Medulla oblongata (tissue), 1 donor: ENCODE measurements around the gene LSM10.
A peak's percentile ranks its signal among the peaks of the same experiment; 100 is the strongest.

Experiments used
- DNase-seq: peaks from one replicate; pipeline ENCODE4 v3.0.0-alpha.2; 2015; ENCODE audit errors: extremely low spot score

LSM10 gene

DNA sequence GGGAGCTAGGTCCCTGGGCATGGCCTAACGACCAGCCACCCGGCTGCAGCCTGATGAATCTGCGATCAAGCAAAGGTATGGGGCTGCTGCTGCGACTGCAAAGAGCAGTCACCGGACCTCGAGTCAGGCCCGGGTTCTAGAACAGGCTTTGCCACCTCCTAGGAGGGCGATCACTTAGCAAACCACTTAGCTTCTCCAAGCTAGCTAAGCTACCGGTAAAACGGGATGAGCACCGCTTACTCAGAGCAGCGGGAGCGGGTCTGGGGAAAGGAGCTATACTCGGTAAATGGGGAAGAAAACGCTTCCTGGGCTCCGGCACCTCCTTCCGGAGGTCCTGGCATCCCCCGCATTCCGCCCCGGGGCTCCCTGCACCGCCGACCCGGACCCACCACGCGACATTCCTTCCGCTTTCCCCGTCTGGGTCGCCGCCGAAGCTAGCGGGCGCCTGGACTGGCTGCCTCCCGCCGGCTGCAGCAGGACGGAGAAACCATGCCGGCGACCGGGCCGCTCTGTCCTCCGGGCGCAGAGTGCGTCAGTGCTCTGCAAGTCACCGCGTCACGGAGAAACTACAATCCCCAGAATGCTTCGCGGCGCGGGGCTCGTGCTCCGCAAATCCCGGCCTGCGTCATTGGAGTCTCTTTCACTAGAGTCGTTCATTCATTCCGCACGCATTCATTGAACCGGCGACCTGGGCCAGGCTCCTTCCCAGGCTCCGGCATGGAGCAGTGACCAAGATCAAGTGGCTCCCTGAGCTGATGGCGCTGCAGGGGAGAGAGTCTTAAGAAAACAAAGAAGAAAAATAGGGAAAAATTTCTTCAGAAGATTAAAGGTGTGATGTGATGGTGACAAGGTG is at the start of gene LSM10:
LSM10 (minus strand) TSS at position 531 of the 853 bp plus-strand sequence. CDS start 3,779 bp downstream, outside the sequence.
- peak; percentile 98 for DNase-seq

DNA sequence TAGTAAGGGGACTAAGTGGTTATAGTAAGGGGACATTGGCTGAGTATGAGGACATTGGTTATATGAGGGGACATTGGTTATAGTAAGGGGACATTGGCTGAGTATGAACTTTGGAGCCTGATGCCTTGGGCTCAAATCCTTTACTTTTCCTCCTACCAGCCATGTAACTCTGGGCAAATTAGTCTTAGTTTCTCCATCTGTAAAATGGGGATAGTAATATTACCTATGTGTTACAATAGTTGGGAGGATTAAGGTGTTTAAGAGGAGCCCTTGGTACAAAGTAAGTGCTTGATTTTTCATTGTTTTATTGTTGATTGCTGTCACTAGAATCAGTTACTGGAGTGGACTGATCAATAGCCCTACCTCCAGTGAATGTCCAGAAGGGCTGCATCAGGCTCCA is 49.7 kb upstream of the LSM10 start:
- DNase-seq: no peak

DNA sequence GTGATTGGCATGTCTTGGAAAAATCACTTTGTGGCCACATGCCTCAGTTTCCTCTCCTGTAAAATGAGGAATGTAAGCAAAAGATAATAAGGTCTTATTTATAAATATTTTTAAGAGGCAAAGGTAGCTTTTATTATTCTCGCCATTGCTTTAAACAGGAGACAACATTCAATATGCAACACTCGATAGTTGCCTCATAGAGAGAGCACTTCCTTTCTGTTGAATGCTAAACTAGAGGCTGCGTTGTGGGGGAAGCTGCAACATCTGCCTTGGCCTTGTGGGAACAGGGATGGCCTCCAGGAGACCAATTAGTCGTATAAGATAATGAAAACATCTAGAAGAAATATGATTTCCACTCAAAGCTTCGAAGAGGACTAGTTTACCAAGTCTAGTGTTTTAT is 49.0 kb upstream of the LSM10 start:
- DNase-seq: no peak

DNA sequence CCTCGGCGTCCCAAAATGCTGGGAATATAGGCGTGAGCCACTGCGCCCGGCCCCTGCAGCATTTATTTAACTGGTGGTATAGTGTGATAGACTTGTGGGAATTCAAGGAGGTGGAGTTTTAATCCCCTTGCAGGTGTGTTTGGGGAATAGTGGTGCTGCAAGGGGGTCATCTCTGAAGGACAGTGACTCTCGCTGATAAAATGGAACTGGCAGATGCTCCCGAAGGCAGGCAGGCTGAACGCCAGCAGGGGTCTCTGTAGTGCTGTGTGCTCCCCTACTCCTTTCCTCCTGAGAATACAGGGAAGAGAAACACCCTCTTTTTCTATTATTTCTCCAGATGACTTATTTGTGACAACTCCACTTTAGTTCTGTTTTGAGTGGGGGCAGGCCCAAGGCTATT is 48.6 kb upstream of the LSM10 start:
- DNase-seq: peak; percentile 41

DNA sequence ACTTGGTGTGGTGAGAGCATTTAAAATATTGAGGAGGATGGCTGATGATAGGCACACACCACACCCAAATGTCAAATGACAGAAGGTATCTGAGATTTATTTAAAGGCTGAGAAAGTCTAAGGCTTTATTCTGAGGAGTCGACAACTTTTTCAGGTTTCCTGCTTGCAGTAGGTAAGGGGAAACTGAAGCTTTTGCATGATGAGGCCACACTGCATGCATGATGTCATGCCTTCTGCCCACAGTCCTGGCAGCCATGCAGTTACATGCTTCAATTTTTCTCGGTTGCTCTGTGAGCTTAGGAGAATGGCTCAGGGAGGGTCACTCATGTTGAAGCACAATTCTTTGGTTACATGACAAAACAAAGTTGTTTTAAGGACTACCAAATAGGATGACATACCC is 45.6 kb upstream of the LSM10 start:
- DNase-seq: no peak

DNA sequence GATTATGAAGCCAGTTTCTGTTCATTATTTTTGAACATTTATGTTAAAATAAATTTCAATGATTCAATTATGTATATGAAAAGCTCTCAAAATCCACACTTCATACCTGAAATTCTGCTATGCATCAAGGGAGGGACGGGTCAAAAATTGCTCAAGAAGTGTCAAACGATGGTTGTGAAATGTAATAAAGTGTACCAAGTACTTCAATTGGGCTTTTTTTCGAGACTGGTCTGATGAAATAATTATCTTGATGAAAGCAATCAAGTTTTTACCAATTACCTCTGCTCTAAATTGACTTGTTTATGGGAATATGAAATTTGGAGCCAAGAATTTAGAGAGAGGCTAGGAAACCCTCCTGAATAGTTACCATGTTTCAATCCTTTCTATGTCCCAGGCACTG is 44.6 kb upstream of the LSM10 start:
- DNase-seq: no peak

DNA sequence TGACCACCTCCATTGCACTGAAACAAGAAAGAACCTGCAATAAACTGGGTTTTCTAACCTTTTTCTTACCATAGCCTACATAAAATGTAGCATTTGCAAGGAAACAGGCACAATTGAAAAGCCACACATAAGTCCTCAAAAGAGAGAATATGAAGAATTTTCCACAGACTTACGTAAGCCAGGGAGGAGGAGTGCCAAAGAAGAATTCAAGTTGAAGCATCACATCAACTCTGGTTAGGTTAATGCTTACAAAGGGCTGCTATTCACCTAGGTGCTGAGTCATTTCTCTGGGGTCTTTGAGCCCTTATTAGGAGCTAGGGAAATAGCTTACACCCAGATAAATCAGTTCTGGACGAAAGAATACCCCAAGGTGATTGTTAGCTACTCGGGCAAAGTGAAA is 42.9 kb upstream of the LSM10 start:
- no peak for DNase-seq

DNA sequence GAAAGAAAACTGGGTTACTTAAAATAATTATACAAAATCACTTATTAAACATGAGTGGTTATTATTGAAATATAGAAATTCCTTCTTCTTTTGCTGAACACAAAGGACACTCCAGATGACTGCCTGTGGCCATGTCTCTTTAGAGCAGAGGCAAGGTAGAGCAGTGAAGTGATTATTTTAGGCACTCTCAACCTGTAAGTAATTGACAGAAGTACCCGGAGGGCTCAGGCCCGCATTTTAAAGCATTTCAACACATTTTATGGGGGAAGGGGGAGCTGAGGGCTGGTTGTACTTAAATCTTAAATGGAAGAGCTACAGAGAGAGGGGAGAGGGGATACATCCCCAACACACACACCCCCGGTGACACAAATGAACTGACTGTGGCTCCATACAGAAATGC is 42.3 kb upstream of the LSM10 start:
- no peak for DNase-seq

DNA sequence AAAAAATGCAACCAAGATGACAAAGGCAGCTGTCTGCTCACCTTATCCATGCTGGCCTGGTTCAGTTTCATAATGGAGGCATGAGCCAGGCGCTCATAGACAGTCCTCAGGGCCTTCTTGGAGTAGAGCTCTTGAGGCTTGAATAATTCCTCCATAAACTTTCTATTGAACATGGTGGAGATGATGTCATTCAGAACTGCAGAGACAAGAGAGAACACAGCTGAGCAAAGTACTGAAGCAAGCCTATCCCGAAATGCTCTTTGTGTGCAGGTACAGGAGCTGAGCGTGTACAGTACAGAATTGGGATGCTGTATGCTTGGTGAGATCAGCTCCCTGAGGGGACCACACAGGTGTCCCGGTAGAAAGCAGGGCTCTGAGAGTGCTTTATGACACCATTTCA is 41.0 kb upstream of the LSM10 start:
- no peak for DNase-seq

DNA sequence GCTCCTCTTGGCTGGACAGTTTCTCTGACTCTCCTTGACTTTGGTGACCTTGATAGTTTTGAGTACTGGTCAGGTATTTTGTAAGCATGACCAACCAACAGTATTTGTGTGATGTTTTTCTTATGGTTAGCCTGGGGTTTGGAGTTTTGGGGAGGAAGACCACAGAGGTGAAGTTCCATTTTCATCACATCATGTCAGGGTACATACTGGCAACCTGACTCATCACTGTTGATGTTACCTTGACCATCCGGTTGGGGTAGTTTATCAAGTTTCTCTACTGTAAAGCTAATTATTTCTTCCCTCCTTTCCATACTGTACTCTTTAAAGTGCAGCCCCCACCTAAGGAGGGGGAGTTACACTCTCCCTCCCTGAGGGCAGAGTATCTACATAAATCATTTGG is 39.1 kb upstream of the LSM10 start:
- DNase-seq: no peak

DNA sequence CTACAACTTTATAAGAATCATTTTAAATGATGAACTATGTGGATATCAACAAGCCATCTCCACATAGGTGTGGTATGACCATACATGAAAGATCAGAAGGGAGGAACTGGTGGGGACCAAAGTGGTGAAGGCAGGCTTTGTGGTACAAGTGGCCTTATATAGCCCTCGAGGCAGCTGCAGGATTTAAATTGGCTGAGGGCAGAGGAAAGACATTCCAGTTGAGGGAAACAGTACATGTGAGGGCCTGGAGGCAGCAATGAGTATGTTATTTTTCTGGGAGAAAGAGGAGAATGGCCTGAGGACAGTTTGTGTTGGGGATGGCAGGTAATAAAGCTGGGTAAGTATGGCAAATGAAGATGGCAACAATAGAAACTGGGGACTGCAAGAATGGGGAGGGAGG is 35.4 kb upstream of the LSM10 start:
- DNase-seq: no peak

DNA sequence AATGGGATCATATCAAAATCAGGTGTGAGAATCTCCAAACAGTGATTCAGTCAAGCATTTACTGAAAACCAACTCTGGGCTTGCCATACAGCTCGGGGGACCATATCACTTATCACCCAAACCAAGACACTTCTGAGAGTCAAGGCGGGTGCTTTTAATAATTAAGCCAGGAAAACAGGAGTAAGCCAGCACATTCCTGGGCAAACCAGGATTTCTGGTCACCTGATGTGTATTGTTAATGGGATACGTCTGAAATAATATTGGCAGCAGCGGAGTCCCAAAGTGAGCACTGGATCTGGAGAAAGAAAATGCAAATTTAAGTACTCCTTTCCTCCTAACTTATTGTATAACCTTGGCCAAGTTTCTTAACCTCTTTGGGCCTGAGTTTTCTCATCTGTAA is 34.9 kb upstream of the LSM10 start:
- DNase-seq: no peak

DNA sequence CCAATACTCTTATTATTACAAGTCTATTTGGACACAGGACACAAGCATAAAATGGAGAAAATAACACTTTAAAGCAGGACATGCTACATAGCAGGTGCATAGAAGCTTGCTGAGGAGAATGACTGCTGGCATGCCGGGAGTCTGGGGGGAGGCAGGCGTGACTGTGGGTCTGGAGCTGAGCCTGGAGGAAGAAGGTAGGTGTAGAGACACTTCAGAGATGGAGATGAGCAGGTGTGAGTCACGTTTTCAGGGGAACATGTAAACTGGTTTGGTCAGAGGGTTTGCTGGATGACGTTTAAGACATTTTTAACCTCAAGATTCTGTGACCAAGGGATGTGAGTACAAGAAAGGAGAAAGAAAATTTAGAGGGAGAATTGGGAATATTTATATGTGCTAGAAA is 28.1 kb upstream of the LSM10 start:
- DNase-seq: no peak

DNA sequence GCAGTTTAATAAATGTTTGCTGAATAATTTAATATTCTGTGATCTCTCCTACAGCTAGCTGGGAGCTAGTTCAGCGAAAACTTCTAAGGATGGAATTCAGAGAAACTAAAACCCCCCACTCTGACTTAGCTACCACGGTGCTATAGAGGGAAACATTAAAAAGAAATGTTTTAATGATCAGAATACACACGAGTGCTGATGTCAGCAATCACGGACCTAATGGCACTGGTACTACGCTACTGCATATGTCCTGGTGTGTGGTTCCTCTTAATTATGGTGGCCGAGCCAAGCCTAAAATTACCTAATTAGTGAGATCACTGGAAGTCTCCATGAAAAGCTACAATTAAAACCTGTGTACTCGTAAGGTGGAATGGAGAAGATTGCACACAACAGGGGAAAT is 23.9 kb upstream of the LSM10 start:
- DNase-seq: no peak

DNA sequence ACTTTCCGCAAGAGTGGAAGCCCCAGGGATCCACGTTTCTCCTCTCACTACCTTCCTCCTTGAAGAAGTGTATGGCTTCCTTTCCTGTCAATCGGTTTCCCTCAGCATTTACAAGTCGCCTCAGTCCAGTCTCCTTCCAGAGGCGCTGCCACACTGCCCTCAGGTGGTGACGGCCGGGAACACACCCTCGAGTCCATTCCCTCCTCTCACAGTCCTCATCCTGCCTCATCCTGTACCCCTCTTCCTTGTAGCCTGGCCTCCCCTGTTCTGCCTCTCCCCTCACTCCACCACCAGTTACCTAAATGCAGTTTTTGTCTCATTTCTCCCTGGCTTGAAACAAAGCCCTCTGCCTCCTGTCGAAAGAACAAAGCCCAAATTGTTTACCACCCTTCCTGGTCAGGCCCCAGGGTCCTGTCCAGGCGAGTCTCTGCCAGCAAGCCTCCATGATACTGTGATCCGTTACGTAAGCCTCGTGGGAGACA is 23.2 kb upstream of the LSM10 start:
- peak; percentile 93 for DNase-seq

DNA sequence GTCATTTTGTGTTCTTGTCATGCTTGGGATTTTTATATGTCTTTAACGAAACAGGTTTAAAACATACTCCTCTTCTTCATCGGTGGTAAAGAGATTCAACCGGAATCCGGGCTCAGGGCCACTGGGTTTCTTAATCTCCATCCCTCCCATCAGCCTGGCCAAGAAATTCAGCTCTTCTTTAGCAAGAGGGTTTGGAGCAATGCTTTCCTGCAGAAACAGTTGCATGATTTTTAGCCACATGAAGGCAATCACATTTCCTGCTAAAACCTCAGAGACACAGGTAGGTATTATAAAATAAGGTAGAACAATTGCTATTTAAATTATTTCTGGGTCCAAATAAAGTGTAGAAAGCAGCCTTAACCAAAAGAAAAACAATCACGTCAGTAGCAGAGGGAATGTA is 22.7 kb upstream of the LSM10 start:
- no peak for DNase-seq

DNA sequence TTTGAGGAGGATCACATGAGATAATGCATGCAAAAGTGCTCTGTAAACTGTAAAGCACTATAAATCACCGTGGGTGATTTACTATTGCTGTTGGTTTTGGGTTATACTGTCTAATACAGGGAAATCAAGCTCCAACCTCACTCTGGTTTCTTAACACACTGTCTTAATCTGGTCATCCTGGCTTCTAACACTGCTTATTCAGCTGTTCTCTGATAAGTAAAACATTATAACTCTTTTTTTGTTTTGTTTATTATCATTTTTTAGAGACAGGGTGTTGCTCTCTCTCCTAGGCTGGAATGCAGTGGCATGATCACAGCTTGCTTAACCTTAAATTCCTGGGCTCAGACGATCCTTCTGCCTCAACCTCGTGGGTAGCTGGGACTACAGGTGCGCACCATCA is 21.9 kb upstream of the LSM10 start:
- no peak for DNase-seq

DNA sequence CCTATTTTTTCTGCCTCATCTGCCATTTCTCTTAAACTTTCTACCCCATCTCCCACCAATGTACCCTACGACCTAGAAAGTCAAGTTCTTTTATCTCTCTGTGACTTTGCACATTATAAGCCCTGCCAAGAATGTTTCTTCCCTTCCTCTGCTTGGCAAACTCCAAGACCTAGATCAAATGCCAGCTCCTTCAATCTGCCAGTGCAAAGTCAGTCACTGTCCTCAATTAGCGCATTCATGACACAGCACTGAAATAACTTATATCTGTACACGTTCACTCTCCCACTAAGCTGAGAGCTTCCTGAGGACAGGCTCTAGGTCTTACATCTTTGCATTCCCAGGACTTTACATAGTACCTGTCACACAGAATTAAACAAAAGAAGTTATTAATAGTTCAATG is 21.4 kb upstream of the LSM10 start:
- no peak for DNase-seq

DNA sequence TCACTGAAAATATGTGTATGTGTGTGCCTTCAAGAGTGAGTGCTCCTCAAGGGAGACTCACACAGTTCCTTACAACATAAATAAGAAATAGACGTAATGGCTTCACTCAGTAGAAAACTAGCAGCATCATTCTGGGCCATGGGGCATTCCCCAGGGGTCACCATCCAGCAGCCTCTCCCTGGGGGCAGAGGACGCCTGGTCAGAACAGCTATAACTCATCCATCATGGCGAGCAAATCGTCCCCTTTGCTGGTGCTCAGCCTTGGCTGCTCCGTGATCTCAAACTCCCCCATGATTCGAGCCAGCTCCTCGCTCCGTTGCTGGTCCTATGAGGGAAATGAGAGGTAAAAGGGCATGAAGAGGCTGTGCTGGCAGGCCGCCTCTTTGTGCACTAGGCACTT is 20.2 kb upstream of the LSM10 start:
- DNase-seq: no peak

DNA sequence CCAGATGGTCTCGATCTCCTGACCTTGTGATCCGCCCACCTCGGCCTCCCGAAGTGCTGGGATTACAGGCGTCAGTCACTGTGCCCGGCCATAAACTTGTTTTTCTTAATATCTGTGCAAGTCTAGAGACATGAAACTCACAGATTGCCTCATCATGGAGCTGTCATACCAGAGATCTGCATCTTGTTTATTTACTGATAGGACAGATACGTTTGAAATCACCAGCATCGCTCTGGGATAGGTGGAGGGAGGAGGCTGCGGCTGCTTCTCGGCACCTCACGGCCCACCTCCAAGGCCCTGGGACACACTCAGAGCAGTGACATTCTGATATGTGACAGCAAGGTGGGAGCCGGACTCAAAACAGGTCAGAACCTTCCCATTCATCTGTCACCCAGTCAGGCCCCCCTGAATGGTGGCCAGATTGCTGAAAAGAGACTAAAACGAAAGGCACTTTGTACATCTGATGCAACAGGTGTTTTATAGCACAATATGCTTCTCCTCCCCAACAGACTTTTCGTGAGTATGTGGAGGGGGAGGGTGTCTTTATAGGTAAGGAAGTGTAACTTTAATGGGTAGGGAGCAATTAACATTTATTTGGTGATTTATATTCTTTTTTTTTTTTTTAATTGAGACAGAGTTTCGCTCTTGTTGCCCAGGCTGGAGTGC is 18.1 kb upstream of the LSM10 start:
- DNase-seq: no peak

DNA sequence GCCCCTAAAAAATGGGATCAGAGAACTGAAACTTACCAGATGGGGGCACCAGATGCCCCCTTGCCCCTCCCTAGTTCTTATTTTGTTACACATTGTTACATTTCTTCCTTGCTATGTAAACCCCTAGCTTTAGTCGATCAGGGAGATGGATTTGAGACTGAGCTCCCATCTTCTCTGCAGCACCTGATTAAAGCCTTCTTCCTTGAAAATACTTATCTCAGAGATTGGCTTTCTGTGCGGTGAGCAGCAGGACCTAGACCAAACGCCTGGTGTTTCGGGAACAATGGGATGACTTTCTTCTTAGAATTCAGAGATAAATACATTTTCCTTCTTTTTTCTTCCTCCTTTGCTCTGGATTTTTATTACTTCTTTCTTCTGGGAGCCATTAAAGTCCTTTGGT is 16.7 kb upstream of the LSM10 start:
- no peak for DNase-seq

DNA sequence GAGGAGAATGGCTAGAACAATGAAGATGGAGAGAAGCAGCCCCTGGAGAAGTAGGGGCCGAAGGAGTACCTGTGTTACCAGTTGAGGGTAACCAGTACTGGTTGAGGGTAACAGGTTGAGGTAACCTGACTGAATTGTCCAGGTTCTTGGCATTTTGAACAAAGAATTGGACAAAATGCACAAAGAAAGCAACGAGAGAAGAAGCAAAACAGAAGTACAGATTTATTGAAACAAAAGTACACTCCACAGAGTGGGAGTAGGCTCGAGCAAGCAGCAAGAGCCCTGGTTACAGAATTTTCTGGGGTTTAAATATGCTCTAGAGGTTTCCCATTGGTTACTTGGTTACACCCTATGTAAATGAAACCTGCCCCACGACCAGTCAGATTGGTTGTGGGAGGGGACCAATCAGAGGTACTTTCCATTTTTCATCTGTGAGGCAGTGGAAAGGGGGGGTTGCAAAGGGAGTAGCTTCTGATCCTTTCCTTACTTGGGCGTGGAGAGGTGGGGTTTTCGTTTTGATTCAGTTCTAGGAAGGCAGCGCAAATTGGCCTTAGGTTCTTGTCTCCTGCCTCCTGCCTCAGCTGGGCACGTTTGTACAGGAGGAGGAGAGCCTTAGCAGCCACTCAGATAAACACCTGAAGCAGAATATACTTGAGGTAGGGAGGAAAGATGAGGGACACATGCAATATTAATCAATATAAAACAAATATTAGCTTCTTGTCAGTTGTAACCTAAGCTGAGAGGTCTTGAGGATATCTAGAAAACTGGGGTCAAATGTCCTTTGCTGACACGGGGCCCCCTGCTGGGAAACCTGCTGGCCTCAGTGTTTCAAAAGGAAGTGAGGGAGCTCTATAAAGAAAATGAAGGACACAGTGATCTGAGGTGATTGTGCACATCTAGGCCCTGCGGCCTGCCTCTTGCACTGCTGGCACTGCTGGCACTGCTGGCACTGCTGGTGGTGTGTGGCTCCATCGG is 14.3 kb upstream of the LSM10 start:
- DNase-seq: no peak
